ENCODE data around the gene PIP4P1.

DNA sequence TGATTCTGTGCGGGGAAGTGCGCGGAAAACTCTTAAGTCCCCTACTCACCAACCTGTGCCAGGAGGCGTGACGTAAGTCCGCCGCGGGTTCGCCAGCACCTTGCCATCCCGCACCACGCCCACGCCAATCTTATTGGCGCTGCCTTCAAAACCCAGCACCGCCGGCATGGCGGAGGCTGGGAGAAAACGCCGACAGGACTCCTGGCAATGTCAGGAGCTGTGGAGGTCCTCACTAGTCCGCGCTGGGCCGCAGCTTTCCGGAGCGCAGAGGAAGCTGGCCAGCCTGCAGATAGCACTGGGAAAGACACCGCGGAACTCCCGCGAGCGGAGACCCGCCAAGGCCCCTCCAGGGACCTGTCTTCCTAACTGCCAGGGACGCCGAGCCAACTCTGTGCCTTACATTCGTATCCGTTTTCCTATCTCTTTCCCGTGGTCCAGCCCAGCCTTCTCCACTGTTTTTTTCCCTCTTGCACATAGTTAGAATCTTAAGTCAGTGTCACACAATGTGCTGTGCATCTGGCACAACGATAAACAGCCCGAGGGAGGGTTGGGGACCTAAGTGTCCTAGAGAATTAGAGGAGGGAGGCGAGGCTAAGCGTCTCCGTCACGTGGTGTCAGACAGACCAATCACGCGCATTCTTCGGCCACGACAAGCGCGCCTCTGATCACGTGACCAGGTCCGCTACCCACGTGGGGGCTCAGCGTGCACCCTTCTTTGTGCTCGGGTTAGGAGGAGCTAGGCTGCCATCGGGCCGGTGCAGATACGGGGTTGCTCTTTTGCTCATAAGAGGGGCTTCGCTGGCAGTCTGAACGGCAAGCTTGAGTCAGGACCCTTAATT, 6.5 kb downstream of the PIP4P1 start, which contains the start of the genes APEX1 and OSGEP:
- TF ChIP-seq GATA2 (IDR thresholded peaks at IDR 0.05; ENCODE audit: low read depth, low read length) = no peak
- TF ChIP-seq GATA3 (IDR thresholded peaks at IDR 0.05; ENCODE audit: low read depth, low read length) = no peak
